Suprapubic skin (tissue), 4 donors: ENCODE results near the gene ICAM1.
A peak's percentile ranks its signal among the peaks of the same experiment; 100 is the strongest.

Experiments
- POLR2A ChIP-seq, 2 donors: fragments of 450-650 bp; IDR thresholded peaks; one replicate each; pipeline ENCODE4 v1.6.1; 2017; ENCODE audit warnings: antibody characterized with exemption in 2 of 2, mild to moderate bottlenecking in 2 of 2, moderate library complexity in 2 of 2
- POLR2AphosphoS5 ChIP-seq, 3 donors: sonication (generic); formaldehyde crosslinking; IDR thresholded peaks; one replicate each; pipeline ENCODE4 v1.6.1; 2017; ENCODE audit warnings: antibody characterized with exemption in 3 of 3
- TF ChIP-seq, protein P1 (sequence below), 2 donors: fragments of 200-600 bp in 1 of 2; fragments of 450-650 bp in 1 of 2; sonication (generic) in 1 of 2; IDR thresholded peaks; one replicate each; pipeline ENCODE4 v1.5.1; 2016 to 2019; ENCODE audit warnings: antibody characterized with exemption in 2 of 2, mild to moderate bottlenecking in 1 of 2, moderate library complexity in 1 of 2

DNA sequence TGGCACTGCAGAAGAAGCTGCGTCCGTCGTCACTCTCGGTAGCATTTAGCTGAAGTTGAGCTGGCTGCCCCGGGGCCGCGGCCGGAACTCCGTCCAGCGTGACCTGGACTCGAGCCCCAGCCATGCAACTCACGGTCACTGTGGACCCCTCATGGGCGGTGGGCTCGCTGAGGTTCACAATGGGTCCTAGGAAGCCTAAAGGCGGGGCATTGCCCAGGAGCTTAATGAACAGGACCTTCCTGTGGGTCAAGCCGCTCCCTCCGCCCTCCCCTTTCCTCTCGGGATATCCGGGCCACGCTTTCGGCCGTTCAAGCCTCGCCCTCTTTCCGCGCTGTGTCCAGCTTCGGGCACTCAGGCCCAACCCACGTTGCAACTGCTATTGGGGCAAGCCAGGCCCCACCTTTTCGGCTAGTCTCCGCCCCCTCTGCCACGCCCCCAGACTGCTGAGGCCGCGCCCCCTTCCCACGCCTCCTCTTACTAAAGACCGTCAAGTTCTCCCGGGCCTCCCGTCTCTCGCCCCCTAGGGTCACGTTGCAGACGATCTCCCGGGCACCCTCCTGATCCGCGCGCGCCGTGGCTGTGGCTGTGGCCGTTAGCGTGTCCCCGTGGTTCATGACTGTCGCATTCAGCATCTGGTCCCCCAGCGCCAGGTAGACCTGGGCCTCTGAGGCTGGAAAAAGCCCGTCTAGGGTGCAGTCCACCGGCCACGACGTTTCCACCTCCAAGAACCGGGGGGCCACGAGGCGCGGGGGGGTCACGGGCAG lies 63.9 kb downstream of the ICAM1 start:
- TF ChIP-seq, protein P1, sequence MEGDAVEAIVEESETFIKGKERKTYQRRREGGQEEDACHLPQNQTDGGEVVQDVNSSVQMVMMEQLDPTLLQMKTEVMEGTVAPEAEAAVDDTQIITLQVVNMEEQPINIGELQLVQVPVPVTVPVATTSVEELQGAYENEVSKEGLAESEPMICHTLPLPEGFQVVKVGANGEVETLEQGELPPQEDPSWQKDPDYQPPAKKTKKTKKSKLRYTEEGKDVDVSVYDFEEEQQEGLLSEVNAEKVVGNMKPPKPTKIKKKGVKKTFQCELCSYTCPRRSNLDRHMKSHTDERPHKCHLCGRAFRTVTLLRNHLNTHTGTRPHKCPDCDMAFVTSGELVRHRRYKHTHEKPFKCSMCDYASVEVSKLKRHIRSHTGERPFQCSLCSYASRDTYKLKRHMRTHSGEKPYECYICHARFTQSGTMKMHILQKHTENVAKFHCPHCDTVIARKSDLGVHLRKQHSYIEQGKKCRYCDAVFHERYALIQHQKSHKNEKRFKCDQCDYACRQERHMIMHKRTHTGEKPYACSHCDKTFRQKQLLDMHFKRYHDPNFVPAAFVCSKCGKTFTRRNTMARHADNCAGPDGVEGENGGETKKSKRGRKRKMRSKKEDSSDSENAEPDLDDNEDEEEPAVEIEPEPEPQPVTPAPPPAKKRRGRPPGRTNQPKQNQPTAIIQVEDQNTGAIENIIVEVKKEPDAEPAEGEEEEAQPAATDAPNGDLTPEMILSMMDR (IDR thresholded peaks at IDR 0.05) = no peak
- TF ChIP-seq POLR2AphosphoS5 (IDR thresholded peaks at IDR 0.05) (peak in 2 of 3 donors; percentile 39 to 66), POLR2A (IDR thresholded peaks at IDR 0.05) (no peak)
